Measurements from ENCODE around the gene CCKAR. TPM values are rescaled to one million over a fixed set of nuclear protein-coding genes. Genes with fewer than 3 reads are reported as not detected.

CCKAR gene
- total and polyA plus RNA-seq, 2 of the 13 experiments (the other 11 are each of a cell fraction or from before 2014, with no cell fraction given), result not detected

DNA sequence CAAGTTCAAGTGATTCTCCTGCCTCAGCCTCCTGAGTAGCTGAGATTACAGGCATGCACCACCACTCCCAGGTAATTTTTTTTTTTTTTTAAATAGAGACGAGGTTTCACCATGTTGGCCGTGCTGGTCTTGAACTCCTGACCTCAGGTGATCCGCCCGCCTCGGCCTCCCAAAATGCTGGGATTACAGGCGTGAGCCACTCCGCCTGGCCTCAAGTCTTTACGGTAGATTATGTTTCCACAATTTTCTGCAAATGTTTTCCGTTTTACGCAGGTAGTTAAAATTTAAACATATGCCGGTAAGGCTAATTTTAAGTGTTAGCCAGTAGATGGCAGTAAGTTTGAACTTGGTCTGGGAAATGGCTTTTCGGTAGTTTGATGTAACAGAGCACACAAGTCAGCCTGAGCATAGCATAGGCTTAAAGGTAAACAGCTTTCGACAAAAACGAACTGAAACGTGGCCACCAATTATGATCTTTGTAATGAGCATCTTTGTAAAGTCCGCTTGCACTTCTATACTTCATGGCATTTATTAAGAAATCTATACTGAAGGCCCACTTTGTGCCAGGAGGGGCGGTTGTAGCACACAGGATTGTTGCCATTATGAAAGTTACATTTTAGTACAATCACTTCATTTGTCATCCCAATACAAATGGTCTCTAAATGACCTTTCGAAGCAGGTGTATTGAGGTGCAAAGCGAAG, 31.1 kb downstream of the CCKAR start:
- intact Hi-C loops (cut with micrococcal nuclease; ENCODE audit: unreplicated experiment) (loop anchor here (1.0 to 2.0 kb wide), 2 partner anchors 261 to 552 kb away; no protein-coding TSS in a partner anchor), in situ Hi-C loops (cut with HindIII; ENCODE audit: extremely low pct_ligation_motif_present, low pct_unique_long_range_greater_than_20kb) (no loop called here)
- BruUV-seq (replicated peaks), result no TSS peak
- Histone ChIP-seq H3K36me3 (replicated peaks in 1 of 2; ENCODE audit: control insufficient read depth in 1 of 2, insufficient read depth in 2 of 2, low read length in 2 of 2) (no peaks in the 10 kb centered on the region), H3K4me3 (replicated peaks in 1 of 3; ENCODE audit: insufficient read depth in 1 of 3, low read depth in 2 of 3, low read length in 3 of 3) (peak overlapping the region in 1 of 3 experiments; percentile 13; a peak in 1 of 6 replicates), H4K20me1 (ENCODE audit: insufficient read depth, low read length) (no peaks in the 10 kb centered on the region), H3K4me2 (ENCODE audit: low read depth, low read length) (peak overlapping the region; percentile 61), H3K9ac (ENCODE audit: insufficient read depth, low read depth, low read length) (no peak overlapping the region), H3K9me3 (ENCODE audit: low read length) (peaks cover 6% of the 10 kb centered on the region; the same call in 1 of the 2 replicates), H3K4me1 (ENCODE audit: insufficient read depth, low read length) (peaks cover 23% of the 10 kb centered on the region), H3K27ac (ENCODE audit: extremely low read length, insufficient read depth, low read length) (no peak overlapping the region), H3K79me2 (ENCODE audit: insufficient read depth, low read length) (no peaks in the 10 kb centered on the region), H2AFZ (ENCODE audit: low read length) (no peak overlapping the region), H3K27me3 (ENCODE audit: control insufficient read depth in 1 of 2, insufficient read depth in 2 of 2, low read length in 2 of 2) (no peaks in the 10 kb centered on the region; a peak in 2 of 5 replicates)
- 12% methylated on average over 19 of the region's 19 CpGs for WGBS (ENCODE audit: low lambda C conversion rate)
- FAIRE-seq (peak; percentile 75), DNase-seq (ENCODE audit: low spot score) (peak; percentile 58), ATAC-seq (peak; percentile 78)
- CTCF ChIA-PET (ENCODE audit: low intra/inter-chr PET ratio, low total read pairs), result interaction anchor here (1.7 to 1.9 kb wide), 2 partner anchors 261 to 551 kb away, joined by 9 to 13 read pairs; no protein-coding TSS in a partner anchor
- POLR2A ChIA-PET, result no interaction called here
- TF ChIP-seq GATAD2A (CRISPR knock-in tag; IDR thresholded peaks at IDR 0.05) (0 out of 2 replicates have a peak, but pooled peaks have one; percentile 31), HOXA7 (CRISPR knock-in tag; IDR thresholded peaks at IDR 0.05) (no peak), PRDM15 (CRISPR knock-in tag; IDR thresholded peaks at IDR 0.05) (no peak), RCOR2 (CRISPR knock-in tag; IDR thresholded peaks at IDR 0.05) (peak; percentile 37; the same call in 1 of the 2 replicates), MNT (IDR thresholded peaks at IDR 0.05) (no peak), LCORL (IDR thresholded peaks at IDR 0.05) (no peak), LCORL (CRISPR knock-in tag; IDR thresholded peaks at IDR 0.05) (peak; percentile 24; the same call in 1 of the 2 replicates), NR2F1 (CRISPR knock-in tag; IDR thresholded peaks at IDR 0.05) (peak in 1 of 2 experiments; percentile 46; a peak in 1 of 4 replicates), CCAR2 (optimal IDR thresholded peaks at IDR 0.05; ENCODE audit: low read depth, low read length) (no peak), NONO (IDR thresholded peaks at IDR 0.05) (no peak), NONO (CRISPR knock-in tag; conservative IDR thresholded peaks at IDR 0.05) (0 out of 2 replicates have a peak, but pooled peaks have one; percentile 24), HNF1A (IDR thresholded peaks at IDR 0.05; ENCODE audit: low read depth) (no peak), HNF1A (CRISPR knock-in tag; IDR thresholded peaks at IDR 0.05; ENCODE audit: borderline replicate concordance) (peak; percentile 60; the same call in 1 of the 2 replicates), KDM1A (CRISPR knock-in tag; IDR thresholded peaks at IDR 0.05) (no peak), RAD21 (CRISPR knock-in tag; IDR thresholded peaks at IDR 0.05) (peak; percentile 31; the same call in 1 of the 2 replicates)

Data from HepG2 (cell line).